GM23338 (cell line): ENCODE results near the gene PCOLCE2.

Experiments used
- CREB1 ChIP-seq: fragments of 250-450 bp; sonication (Bioruptor Pico); IDR thresholded peaks from 2 replicates; pipeline ENCODE4 v1.5.0; 2020; ENCODE audit warnings: low read depth, mild to moderate bottlenecking, moderate library complexity
- CTCF ChIP-seq, 2 experiments: fragments of 200-600 bp in 1 of 2; sonication (generic) in 1 of 2; conservative IDR thresholded peaks; 2 replicates each; pipeline versions ENCODE4 v1.5.1 to v1.6.1; 2016 to 2017; ENCODE audit warnings: antibody characterized with exemption in 2 of 2, low read depth in 2 of 2, mild to moderate bottlenecking in 2 of 2, moderate library complexity in 1 of 2
- EZH2 ChIP-seq: fragments of 200-600 bp; sonication (generic); IDR thresholded peaks from one replicate; pipeline ENCODE4 v1.8.0; 2017; ENCODE audit warnings: antibody characterized with exemption, mild to moderate bottlenecking, low read depth; ENCODE audit not compliant: unreplicated experiment
- EZH2phosphoT487 ChIP-seq: fragments of 200-600 bp; sonication (generic); IDR thresholded peaks from one replicate; pipeline ENCODE4 v1.8.1; 2018; ENCODE audit warnings: antibody characterized with exemption; ENCODE audit not compliant: unreplicated experiment
- POLR2AphosphoS5 ChIP-seq: IDR thresholded peaks from 2 replicates; pipeline ENCODE4 v1.6.1; 2016; ENCODE audit warnings: antibody characterized with exemption, low read depth
- REST ChIP-seq: IDR thresholded peaks from one replicate; pipeline ENCODE4 v1.6.1; 2018; ENCODE audit warnings: antibody characterized with exemption; ENCODE audit not compliant: unreplicated experiment
- STAT1 ChIP-seq: IDR thresholded peaks from one replicate; pipeline ENCODE4 v1.6.1; 2016; ENCODE audit warnings: antibody characterized with exemption; ENCODE audit not compliant: unreplicated experiment

- TF ChIP-seq POLR2AphosphoS5, result no peak
- TF ChIP-seq CTCF (conservative IDR thresholded peaks at IDR 0.05; ENCODE audit: low read depth in 2 of 2), result no peak
- TF ChIP-seq REST, result no peak
- TF ChIP-seq EZH2, result no peak
- no peak for TF ChIP-seq CREB1
- TF ChIP-seq STAT1, result no peak
- TF ChIP-seq EZH2phosphoT487, result no peak
Measured at GRCh38 chr3:142782616-142783015, 106.3 kb downstream of the PCOLCE2 start.
